Cardiac atrium fibroblast (primary cell): ENCODE data around the gene ARHGDIB. TPM values are rescaled to one million over a fixed set of nuclear protein-coding genes. Genes with fewer than 3 reads are reported as not detected.

Experiments
- total RNA-seq: library from RNA; depleted of rRNA; stranded (reverse); fragments of >200 nt; gene quantifications from 2 replicates; pipeline ENCODE4 v1.2.3, GENCODE V29; 2015

The ARHGDIB gene
- 75.2 and 129 TPM in 2 replicates for total RNA-seq

GRCh38 chr12:14961466-14962152 is at the start of gene ARHGDIB:
Gene ARHGDIB (minus strand): TSS chr12:14961601. CDS start chr12:14950712, 10,889 bp downstream.

GRCh38 chr12:14972816-14973215 is 11.4 kb upstream of the ARHGDIB start, which contains the start of gene PDE6H:
Gene PDE6H (plus strand): TSS chr12:14973042. CDS start chr12:14978013, 4,971 bp downstream.

GRCh38 chr12:14938301-14938700 is 23.1 kb downstream of the ARHGDIB start, which contains the start of gene ERP27:
Gene ERP27 (minus strand): TSS chr12:14938537. CDS start chr12:14938508, 29 bp downstream.

Other genes starting within 250 kb of the ARHGDIB start
- 16.2 and 18.1 TPM in 2 replicates for gene WBP11, start 158.1 kb downstream of the ARHGDIB start, total RNA-seq
- 0.49 and 0.54 TPM in 2 replicates for gene C12orf60, start 157.9 kb downstream of the ARHGDIB start, total RNA-seq
- gene SMCO3, start 147.4 kb downstream of the ARHGDIB start, total RNA-seq = 0.65 and 2.0 TPM in 2 replicates
- 43.5 and 57.0 TPM in 2 replicates for gene ART4, start 118.1 kb downstream of the ARHGDIB start, total RNA-seq
- 259 and 511 TPM in 2 replicates for gene MGP, start 75.7 kb downstream of the ARHGDIB start, total RNA-seq
- gene ERP27, start 23.1 kb downstream of the ARHGDIB start, total RNA-seq = not detected in 2 replicates
- 3.1 TPM in 1 of 2 replicates, not detected in the other for gene PDE6H, start 11.4 kb upstream of the ARHGDIB start, total RNA-seq